ENCODE results near the gene NATD1.
A peak's percentile ranks its signal among the peaks of the same experiment; 100 is the strongest.

Gene NATD1

DNA sequence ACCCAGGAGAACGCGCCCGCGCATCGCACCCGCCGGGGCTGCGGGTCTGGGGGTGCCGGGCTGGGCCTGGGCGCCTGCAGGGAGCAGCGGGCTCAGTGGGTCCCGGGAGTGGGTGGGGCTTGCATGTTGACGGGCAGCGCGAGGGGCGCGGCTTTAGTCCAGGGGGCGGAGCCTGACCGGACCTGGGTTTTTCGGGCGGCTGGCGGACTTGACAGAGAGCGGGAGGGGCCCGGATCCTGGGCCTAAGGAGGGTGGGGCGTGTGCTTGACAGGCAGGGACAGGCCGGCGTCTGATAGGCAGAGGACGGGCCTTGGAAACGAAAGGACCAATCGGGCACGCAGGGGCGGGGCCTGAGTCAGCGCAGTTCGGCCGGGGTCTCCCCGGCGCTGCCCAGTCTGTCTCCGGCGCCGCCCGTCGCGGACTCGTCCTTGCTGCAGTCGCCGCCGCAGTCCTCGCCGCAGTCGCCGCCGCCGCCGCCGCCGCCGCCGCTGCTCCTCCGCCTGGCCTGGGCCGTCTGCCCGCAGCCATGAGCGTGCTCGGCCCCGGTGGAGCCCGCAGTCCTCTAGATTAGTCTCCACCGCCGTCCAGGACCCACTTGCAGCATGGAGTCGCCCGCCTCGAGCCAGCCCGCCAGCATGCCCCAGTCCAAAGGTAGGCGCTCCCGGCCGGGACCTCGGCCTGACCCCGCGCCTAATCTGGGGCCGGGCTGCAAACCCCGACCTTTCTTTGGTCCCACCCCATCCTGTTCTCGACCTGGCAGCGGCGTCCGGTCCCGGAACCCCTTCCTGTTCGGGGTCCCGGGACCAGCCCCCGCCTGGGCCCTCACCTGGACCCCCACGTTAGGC, 31.3 kb upstream of the NATD1 start, which contains the start of gene MAP2K3:
Gene MAP2K3, plus strand, starts transcription at position 393 of the 845 bp plus-strand sequence. Its CDS starts 210 bp downstream, at position 603.
- TF ChIP-seq, protein P1, sequence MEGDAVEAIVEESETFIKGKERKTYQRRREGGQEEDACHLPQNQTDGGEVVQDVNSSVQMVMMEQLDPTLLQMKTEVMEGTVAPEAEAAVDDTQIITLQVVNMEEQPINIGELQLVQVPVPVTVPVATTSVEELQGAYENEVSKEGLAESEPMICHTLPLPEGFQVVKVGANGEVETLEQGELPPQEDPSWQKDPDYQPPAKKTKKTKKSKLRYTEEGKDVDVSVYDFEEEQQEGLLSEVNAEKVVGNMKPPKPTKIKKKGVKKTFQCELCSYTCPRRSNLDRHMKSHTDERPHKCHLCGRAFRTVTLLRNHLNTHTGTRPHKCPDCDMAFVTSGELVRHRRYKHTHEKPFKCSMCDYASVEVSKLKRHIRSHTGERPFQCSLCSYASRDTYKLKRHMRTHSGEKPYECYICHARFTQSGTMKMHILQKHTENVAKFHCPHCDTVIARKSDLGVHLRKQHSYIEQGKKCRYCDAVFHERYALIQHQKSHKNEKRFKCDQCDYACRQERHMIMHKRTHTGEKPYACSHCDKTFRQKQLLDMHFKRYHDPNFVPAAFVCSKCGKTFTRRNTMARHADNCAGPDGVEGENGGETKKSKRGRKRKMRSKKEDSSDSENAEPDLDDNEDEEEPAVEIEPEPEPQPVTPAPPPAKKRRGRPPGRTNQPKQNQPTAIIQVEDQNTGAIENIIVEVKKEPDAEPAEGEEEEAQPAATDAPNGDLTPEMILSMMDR (IDR thresholded peaks at IDR 0.05; ENCODE audit: borderline replicate concordance, insufficient read depth, low read depth, low read length) = no peak
- peak within 1 kb of the TSS; percentile 80 for H3K4me3 ChIP-seq (ENCODE audit: low read depth, low read length)

DNA sequence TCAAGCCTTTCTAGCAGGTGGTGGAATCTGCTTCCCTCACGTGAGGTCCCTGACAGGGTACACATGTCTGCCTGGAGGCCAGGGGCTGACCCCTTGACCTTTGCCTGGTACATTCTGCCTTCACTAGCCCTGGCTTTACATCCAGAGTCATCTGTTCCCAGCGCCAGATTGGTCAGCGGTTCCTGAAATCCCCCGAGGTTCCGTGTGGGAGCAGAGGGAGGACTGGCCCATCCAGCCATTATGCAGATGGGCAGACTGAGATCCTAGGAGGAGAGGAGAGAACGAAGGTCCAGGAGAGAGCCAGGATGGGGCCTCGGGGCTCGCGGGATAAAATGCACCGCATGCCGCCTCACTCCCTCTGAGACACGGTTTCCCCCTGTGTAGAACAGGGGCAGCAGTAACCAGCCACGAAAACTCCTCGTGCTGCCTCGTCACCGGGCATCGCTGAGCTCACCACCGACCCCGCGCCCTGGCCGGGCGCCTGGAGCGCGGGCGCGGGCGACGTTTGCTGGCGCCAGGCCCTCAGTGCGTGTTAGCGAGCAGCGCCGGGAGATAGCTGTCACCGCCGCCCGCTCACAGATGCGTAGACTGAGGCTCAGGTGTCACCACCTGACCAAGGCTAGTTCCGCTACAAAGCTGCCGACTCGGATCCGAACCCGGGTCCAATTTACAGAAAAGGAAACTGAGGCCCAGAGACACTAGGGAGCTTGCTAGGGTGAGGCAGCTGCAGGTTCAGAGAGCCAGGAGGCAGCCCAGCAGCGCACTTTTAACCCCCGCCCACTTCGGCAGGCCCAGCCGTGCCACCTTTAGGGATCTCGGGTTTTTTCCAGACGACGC, 30.5 kb upstream of the NATD1 start:
- peak overlapping the region; percentile 80 for H3K4me3 ChIP-seq (ENCODE audit: low read depth, low read length)
- TF ChIP-seq, protein P1 (IDR thresholded peaks at IDR 0.05; ENCODE audit: borderline replicate concordance, insufficient read depth, low read depth, low read length) = no peak

DNA sequence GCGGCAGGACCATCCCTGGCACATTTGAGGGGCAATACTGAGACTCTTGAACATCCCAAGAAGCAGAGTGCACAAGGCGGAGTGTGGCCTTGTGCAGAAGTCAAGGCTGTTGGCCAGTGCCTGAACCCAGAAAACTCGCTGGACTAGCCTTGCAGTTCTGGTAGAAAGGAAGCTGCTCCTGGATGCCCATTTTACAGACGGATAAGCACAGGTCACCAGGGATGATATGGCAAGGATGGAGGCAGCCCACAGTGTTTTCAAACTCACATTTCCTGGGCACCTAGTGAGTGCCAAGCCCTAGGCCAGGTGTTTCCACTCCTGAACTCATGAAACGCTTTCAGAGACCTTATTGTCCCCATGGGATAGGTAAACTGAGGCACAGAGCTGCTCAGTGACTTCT, 29.6 kb upstream of the NATD1 start:
- TF ChIP-seq, protein P1 (IDR thresholded peaks at IDR 0.05; ENCODE audit: borderline replicate concordance, insufficient read depth, low read depth, low read length) = no peak
- H3K4me3 ChIP-seq (ENCODE audit: low read depth, low read length) = no peak overlapping the region

DNA sequence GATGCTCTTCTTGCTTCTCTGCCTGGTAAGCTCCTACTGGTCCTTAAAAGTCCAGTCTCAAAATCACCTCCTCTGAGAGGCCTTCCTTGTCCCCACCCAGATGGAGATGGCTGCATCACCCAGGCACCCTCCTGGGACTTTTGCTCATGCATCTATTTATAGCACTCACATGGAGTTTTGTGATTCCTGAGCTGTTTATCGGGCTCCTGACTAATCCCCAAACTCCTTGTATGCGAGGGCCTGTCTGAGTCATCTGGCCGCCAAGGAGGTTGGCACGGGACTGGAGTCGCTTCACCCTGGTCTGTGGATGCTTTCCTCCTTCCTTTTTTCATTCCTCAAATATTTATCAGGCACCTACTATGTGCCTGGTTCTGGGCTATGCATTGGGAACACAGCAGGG, 29.0 kb upstream of the NATD1 start:
- TF ChIP-seq, protein P1 (IDR thresholded peaks at IDR 0.05; ENCODE audit: borderline replicate concordance, insufficient read depth, low read depth, low read length) = no peak

DNA sequence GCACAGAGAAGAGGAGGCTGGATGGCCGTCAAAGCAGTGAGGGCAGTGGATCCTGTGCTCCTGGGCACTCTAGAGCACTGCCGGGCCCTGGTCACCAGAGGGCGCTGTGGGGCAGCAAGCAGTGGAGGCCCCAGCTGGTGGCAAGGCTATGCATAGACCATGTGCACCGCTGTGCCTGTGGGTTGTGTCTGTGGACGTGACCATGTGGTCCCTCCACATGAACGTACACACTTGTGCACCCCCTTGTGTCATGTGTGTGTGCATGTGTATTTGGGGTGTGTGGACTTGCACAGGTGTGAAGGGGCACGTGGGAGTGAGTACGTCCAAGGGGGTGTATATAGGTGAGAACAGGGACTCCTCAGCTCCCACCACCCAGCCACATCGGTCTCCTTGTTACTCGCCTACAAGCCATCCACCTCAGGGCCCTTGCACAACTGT, 26.9 kb upstream of the NATD1 start:
- no peak overlapping the region for H3K4me3 ChIP-seq (ENCODE audit: low read depth, low read length)
- TF ChIP-seq, protein P1 (IDR thresholded peaks at IDR 0.05; ENCODE audit: borderline replicate concordance, insufficient read depth, low read depth, low read length) = peak; percentile 100

More for the DNA sequence above, 29.0 kb upstream of the NATD1 start:
- no peak overlapping the region for H3K4me3 ChIP-seq (ENCODE audit: low read depth, low read length)

DNA sequence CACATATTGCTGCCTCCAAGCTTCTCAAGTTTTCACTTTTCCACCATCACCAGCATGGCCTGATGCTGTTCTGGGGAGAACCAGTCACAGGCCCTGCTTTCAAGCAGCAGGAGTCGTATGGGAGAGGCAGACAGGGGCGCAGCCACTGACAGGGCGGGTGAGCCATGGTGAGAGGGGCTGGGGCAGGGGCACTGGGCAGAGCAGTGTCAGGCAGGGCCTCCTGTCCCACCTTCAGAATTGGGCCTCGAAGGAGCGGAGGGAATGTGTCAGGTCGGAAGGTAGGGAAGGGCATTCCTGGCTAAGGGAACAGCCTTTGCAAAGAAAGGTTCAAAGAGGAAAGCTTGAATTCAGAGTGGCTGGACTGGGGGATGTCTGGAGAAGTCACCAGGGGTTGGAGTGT, 26.4 kb upstream of the NATD1 start:
- no peak overlapping the region for H3K4me3 ChIP-seq (ENCODE audit: low read depth, low read length)
- TF ChIP-seq, protein P1 (IDR thresholded peaks at IDR 0.05; ENCODE audit: borderline replicate concordance, insufficient read depth, low read depth, low read length) = no peak

Data from GM12875 (cell line).